Tibial artery (tissue), 4 donors: ENCODE results near the gene CTNNAL1.

ENCODE experiments used
- DNase-seq, 2 donors: peaks; one replicate each; pipeline ENCODE4 v3.0.0-alpha.2; 2019
- H3K27ac ChIP-seq, 2 donors: fragments of 200-600 bp; sonication (generic) in 1 of 2; 1 replicate in 1 of 2; 2 replicates in 1 of 2; pipeline ENCODE4 v1.5.1; 2018 to 2019; ENCODE audit warnings: mild to moderate bottlenecking in 1 of 2
- H3K27me3 ChIP-seq, 2 donors: fragments of 200-600 bp; sonication (generic) in 1 of 2; one replicate each; pipeline versions ENCODE4 v1.5.1 to v1.6.0; 2016 to 2019
- H3K36me3 ChIP-seq, 3 donors: fragments of 200-600 bp; sonication (generic) in 2 of 3; one replicate each; pipeline ENCODE4 v1.5.1; 2016 to 2019; ENCODE audit warnings: mild to moderate bottlenecking in 2 of 3
- H3K4me1 ChIP-seq, 4 donors: fragments of 200-600 bp; sonication (generic) in 2 of 4; 1 replicate in 3 of 4; 2 replicates in 1 of 4; pipeline ENCODE4 v1.5.1; 2016 to 2019
- H3K4me3 ChIP-seq, 2 donors: fragments of 200-600 bp; sonication (generic) in 1 of 2; 1 replicate in 1 of 2; 2 replicates in 1 of 2; pipeline ENCODE4 v1.5.1; 2018 to 2019; ENCODE audit warnings: mild to moderate bottlenecking in 2 of 2
- H3K9me3 ChIP-seq, 3 donors: fragments of 200-600 bp; sonication (generic) in 1 of 3; one replicate each; pipeline ENCODE4 v1.5.1; 2016 to 2019
- intact Hi-C: fragments of 100-400 bp; cut with DNase I; formaldehyde crosslinking; loops from one replicate; pipeline ENCODE4 v1.15.0; 2023; ENCODE audit warnings: low total_unique reads
- TF ChIP-seq, protein P1 (sequence below), 2 experiments: fragments of 200-600 bp in 1 of 2; fragments of 450-650 bp in 1 of 2; IDR thresholded peaks; one replicate each; pipeline ENCODE4 v1.5.1; 2017 to 2019; ENCODE audit warnings: antibody characterized with exemption in 2 of 2, mild to moderate bottlenecking in 1 of 2, moderate library complexity in 1 of 2

Gene CTNNAL1

GRCh38 chr9:109027176-109027575, 13.9 kb upstream of the CTNNAL1 start:
- H3K9me3 ChIP-seq, result no peaks in the 10 kb centered on the region
- intact Hi-C loops, result no loop called here
- no peaks in the 10 kb centered on the region for H3K27me3 ChIP-seq
- H3K27ac ChIP-seq, result no peak overlapping the region
- peaks cover 0 to 11% (median 0%) of the 10 kb centered on the region in 3 donors for H3K36me3 ChIP-seq
- peaks cover 0 to 12% (median 0%) of the 10 kb centered on the region in 4 donors for H3K4me1 ChIP-seq
- TF ChIP-seq, protein P1, sequence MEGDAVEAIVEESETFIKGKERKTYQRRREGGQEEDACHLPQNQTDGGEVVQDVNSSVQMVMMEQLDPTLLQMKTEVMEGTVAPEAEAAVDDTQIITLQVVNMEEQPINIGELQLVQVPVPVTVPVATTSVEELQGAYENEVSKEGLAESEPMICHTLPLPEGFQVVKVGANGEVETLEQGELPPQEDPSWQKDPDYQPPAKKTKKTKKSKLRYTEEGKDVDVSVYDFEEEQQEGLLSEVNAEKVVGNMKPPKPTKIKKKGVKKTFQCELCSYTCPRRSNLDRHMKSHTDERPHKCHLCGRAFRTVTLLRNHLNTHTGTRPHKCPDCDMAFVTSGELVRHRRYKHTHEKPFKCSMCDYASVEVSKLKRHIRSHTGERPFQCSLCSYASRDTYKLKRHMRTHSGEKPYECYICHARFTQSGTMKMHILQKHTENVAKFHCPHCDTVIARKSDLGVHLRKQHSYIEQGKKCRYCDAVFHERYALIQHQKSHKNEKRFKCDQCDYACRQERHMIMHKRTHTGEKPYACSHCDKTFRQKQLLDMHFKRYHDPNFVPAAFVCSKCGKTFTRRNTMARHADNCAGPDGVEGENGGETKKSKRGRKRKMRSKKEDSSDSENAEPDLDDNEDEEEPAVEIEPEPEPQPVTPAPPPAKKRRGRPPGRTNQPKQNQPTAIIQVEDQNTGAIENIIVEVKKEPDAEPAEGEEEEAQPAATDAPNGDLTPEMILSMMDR (IDR thresholded peaks at IDR 0.05), result no peak
- no peak overlapping the region for H3K4me3 ChIP-seq
- DNase-seq, result no peak

- Histone ChIP-seq H3K9me3 (no peaks in the 10 kb centered on the region), H3K4me3 (no peak overlapping the region), H3K4me1 (peaks cover 0 to 12% (median 0%) of the 10 kb centered on the region in 4 donors), H3K36me3 (peaks cover 0 to 6% (median 0%) of the 10 kb centered on the region in 3 donors), H3K27ac (no peak overlapping the region), H3K27me3 (no peaks in the 10 kb centered on the region)
- intact Hi-C loops, result no loop called here
- no peak for DNase-seq
- TF ChIP-seq, protein P1 (IDR thresholded peaks at IDR 0.05), result no peak
Observed at GRCh38 chr9:109026306-109026705, 13.0 kb upstream of the CTNNAL1 start.

DNA sequence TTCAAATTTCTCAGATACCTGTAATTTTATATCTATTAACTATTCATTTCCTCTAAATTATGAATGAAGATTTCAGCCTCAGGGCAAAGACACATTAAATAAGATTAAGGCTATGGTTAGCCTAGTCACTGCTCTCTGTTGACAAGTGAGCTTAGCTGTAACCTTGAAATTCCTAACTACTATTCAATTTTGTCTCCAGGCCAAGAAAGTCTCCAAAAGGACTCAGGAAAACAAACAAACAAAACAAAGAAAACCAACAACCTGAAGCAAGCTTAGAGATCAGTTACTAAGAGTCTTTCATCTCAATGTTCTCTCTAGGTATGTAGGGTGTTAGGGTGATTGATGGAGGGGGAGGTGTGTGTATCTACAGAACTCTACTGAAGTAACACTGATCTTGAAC, 9.6 kb upstream of the CTNNAL1 start:
- TF ChIP-seq, protein P1 (IDR thresholded peaks at IDR 0.05), result no peak
- no peak overlapping the region for H3K4me3 ChIP-seq
- peaks cover 3 to 12% (median 8%) of the 10 kb centered on the region in 3 donors for H3K36me3 ChIP-seq
- no peaks in the 10 kb centered on the region for H3K27me3 ChIP-seq
- no peak overlapping the region for H3K27ac ChIP-seq
- H3K9me3 ChIP-seq, result no peaks in the 10 kb centered on the region
- peaks cover 0 to 12% (median 0%) of the 10 kb centered on the region in 4 donors for H3K4me1 ChIP-seq
- intact Hi-C loops, result no loop called here
- no peak for DNase-seq

GRCh38 chr9:109020581-109021511, 7.5 kb upstream of the CTNNAL1 start:
- intact Hi-C loops, result no loop called here
- H3K4me3 ChIP-seq, result no peak overlapping the region
- H3K27me3 ChIP-seq, result no peaks in the 10 kb centered on the region
- H3K36me3 ChIP-seq, result peaks cover 3 to 12% (median 8%) of the 10 kb centered on the region in 3 donors
- DNase-seq, result no peak
- TF ChIP-seq, protein P1 (IDR thresholded peaks at IDR 0.05), result no peak
- H3K9me3 ChIP-seq, result no peaks in the 10 kb centered on the region
- no peak overlapping the region for H3K27ac ChIP-seq
- no peaks in the 10 kb centered on the region for H3K4me1 ChIP-seq

DNA sequence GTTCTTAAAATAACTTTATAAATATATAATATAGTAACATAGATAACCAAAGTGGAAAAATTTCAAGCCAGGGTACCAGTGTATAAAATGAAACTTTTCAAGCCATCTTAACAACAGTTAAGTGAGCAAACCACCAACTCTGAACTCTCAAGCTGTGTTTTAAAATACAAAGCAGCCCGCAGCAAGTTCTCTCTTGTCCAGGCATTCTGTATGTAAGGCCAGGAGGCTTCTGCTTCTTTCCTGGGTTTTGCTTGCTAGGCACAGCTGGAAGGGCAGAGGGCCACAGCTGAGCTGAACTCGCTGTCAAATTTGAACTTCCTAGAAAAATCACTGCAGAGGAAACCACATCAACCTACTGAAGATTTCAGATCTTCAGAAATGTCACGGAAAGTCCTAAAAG, 6.8 kb upstream of the CTNNAL1 start:
- intact Hi-C loops, result no loop called here
- no peaks in the 10 kb centered on the region for H3K4me1 ChIP-seq
- H3K4me3 ChIP-seq, result no peak overlapping the region
- no peak overlapping the region for H3K27ac ChIP-seq
- no peaks in the 10 kb centered on the region for H3K27me3 ChIP-seq
- peaks cover 3 to 12% (median 8%) of the 10 kb centered on the region in 3 donors for H3K36me3 ChIP-seq
- H3K9me3 ChIP-seq, result no peaks in the 10 kb centered on the region
- TF ChIP-seq, protein P1 (IDR thresholded peaks at IDR 0.05), result no peak
- DNase-seq, result no peak
